K562 (cell line): Measurements from ENCODE around the gene PUM1. TPM values are rescaled to one million over a fixed set of nuclear protein-coding genes. Genes with fewer than 3 reads are reported as not detected.

Experiments
- ATAC-seq: fragments of 200-7000 bp; cut with Tn5 transposase; 3 replicates; pipeline ENCODE4 v1.9.1; 2020; ENCODE audit warnings: moderate library complexity
- BruUV-seq: library from RNA; stranded (reverse); fragments of 400-500 nt; replicated peaks from 2 replicates; lab custom pipeline; 2021; lab: Mats Ljungman, UMichigan
- CTCF ChIA-PET: fragments of 300-600 bp; formaldehyde crosslinking; extraction: SDS; loops from one replicate; lab custom pipeline; 2021; ENCODE audit warnings: low intra/inter-chr PET ratio; lab: Yijun Ruan, JAX
- POLR2A ChIA-PET: fragments of 300-600, 350-650 bp; sonication (Branson Sonifier 250); formaldehyde crosslinking; extraction: SDS; loops from one replicate; lab custom pipeline; 2021; ENCODE audit warnings: antibody characterized with exemption, inconsistent platforms; lab: Yijun Ruan, JAX
- DNase-seq, 4 experiments: peaks; one replicate each; pipeline versions ENCODE4 v3.0.0 to v3.0.0-alpha.2; 2011 to 2018; ENCODE audit warnings: low spot score in 3 of 4, mixed read lengths in 3 of 4; ENCODE audit errors: extremely low read depth in 1 of 4
- FAIRE-seq: peaks from 2 replicates; lab custom pipeline; 2011; peaks lifted over from hg19 to GRCh38; lab: Jason Lieb, UNC
- H2AFZ ChIP-seq: 2 replicates; pipeline ENCODE4 v1.6.0; 2011; ENCODE audit warnings: low read depth, low read length, control low read depth, inconsistent platforms
- H3K27ac ChIP-seq: fragments of 200-600 bp; 3 replicates; pipeline ENCODE4 v1.8.0; 2011; ENCODE audit warnings: low read depth, mild to moderate bottlenecking, control low read depth, inconsistent platforms, low read length, moderate library complexity, mixed read lengths; ENCODE audit errors: extremely low read depth
- H3K27me3 ChIP-seq, 2 experiments: fragments of 300-600 bp in 1 of 2; 2 replicates in 1 of 2; 3 replicates in 1 of 2; pipeline versions ENCODE4 v1.6.0 to v1.8.0; 2011; ENCODE audit warnings: inconsistent platforms in 2 of 2, low read length in 2 of 2, mild to moderate bottlenecking in 1 of 2, mixed read lengths in 1 of 2, moderate library complexity in 1 of 2; ENCODE audit not compliant: control insufficient read depth in 2 of 2, insufficient read depth in 2 of 2
- H3K36me3 ChIP-seq: fragments of 300-600 bp; 3 replicates; pipeline ENCODE4 v1.8.0; 2011; ENCODE audit warnings: mild to moderate bottlenecking, low read length, inconsistent platforms; ENCODE audit not compliant: control insufficient read depth, insufficient read depth
- H3K4me1 ChIP-seq, 2 experiments: fragments of 200-600 bp in 1 of 2; replicated peaks in 1 of 2; 2 replicates in 1 of 2; 3 replicates in 1 of 2; pipeline versions ENCODE4 v1.5.1 to v1.8.0; 2011; ENCODE audit warnings: inconsistent platforms in 2 of 2, low read length in 2 of 2, mild to moderate bottlenecking in 1 of 2, mixed read lengths in 1 of 2, moderate library complexity in 1 of 2; ENCODE audit not compliant: control insufficient read depth in 2 of 2, insufficient read depth in 2 of 2
- H3K4me2 ChIP-seq: 2 replicates; pipeline ENCODE4 v1.6.1; 2011; ENCODE audit warnings: low read length, control low read depth, inconsistent platforms, mixed read lengths; ENCODE audit not compliant: insufficient read depth
- H3K4me3 ChIP-seq: fragments of 200-600 bp; sonication (generic), shearing (Covaris generic); 2 replicates; pipeline ENCODE4 v1.5.1; 2016; ENCODE audit warnings: control low read depth, inconsistent platforms
- H3K79me2 ChIP-seq: fragments of 200-600 bp; 3 replicates; pipeline ENCODE4 v1.8.0; 2011; ENCODE audit warnings: low read length, inconsistent platforms; ENCODE audit not compliant: control insufficient read depth, insufficient read depth
- H3K9ac ChIP-seq, 2 experiments: 2 replicates each; pipeline versions ENCODE4 v1.6.0 to v1.6.1; 2011; ENCODE audit warnings: low read depth in 2 of 2, low read length in 2 of 2, control low read depth in 1 of 2, inconsistent platforms in 1 of 2, mild to moderate bottlenecking in 1 of 2, mixed read lengths in 1 of 2; ENCODE audit not compliant: insufficient read depth in 1 of 2
- H3K9me1 ChIP-seq: one replicate; pipeline ENCODE4 v1.6.0; 2011; ENCODE audit warnings: inconsistent platforms, mild to moderate bottlenecking, low read length, moderate library complexity; ENCODE audit not compliant: control insufficient read depth, insufficient read depth
- H3K9me3 ChIP-seq: replicated peaks from 2 replicates; pipeline ENCODE4 v1.5.1; 2011; ENCODE audit warnings: low read depth, low read length, inconsistent platforms; ENCODE audit not compliant: control insufficient read depth, insufficient read depth
- H4K20me1 ChIP-seq: replicated peaks from 2 replicates; pipeline ENCODE4 v1.6.1; 2011; ENCODE audit warnings: low read length, inconsistent platforms, mixed read lengths; ENCODE audit not compliant: control insufficient read depth, insufficient read depth
- CEBPB ChIP-seq: fragments of 450-650 bp; IDR thresholded peaks from 2 replicates; pipeline ENCODE4 v1.6.1; 2016; ENCODE audit warnings: missing genetic modification characterization, missing compliant biosample characterization
- HDAC8 ChIP-seq: fragments of 450-650 bp; IDR thresholded peaks from 2 replicates; pipeline ENCODE4 v1.6.1; 2016; ENCODE audit warnings: mild to moderate bottlenecking, missing genetic modification characterization, moderate library complexity, missing compliant biosample characterization
- KAT7 ChIP-seq: sonication (generic); formaldehyde crosslinking; IDR thresholded peaks from 2 replicates; pipeline ENCODE4 v1.8.0; 2022; ENCODE audit warnings: missing genetic modification reagents, mild to moderate bottlenecking, borderline replicate concordance
- KLF1 ChIP-seq: fragments of 450-650 bp; IDR thresholded peaks from 2 replicates; pipeline ENCODE4 v1.6.1; 2016; ENCODE audit warnings: missing genetic modification characterization, missing compliant biosample characterization
- LCOR ChIP-seq: sonication (generic); formaldehyde crosslinking; IDR thresholded peaks from 2 replicates; pipeline ENCODE4 v1.8.0; 2022; ENCODE audit warnings: mild to moderate bottlenecking, missing genetic modification reagents
- PHF8 ChIP-seq: fragments of 200-600 bp; sonication (generic); IDR thresholded peaks from 2 replicates; pipeline ENCODE4 v1.6.1; 2012; ENCODE audit warnings: mixed run types, mild to moderate bottlenecking, inconsistent platforms, low read length, moderate library complexity, borderline replicate concordance
- POLR2B ChIP-seq: fragments of 450-650 bp; IDR thresholded peaks from 2 replicates; pipeline ENCODE4 v1.6.1; 2018; ENCODE audit warnings: low read depth; ENCODE audit not compliant: partially characterized antibody
- POLR2G ChIP-seq: fragments of 200-400 bp; formaldehyde crosslinking; IDR thresholded peaks from 2 replicates; pipeline ENCODE4 v1.6.1; 2017; ENCODE audit warnings: low read depth, mild to moderate bottlenecking, antibody characterized with exemption, low read length, moderate library complexity
- YBX1 ChIP-seq: fragments of 450-650 bp; IDR thresholded peaks from 2 replicates; pipeline ENCODE4 v1.7.1; 2016; ENCODE audit warnings: mild to moderate bottlenecking
- ZNF778 ChIP-seq: fragments of 450-650 bp; formaldehyde crosslinking; IDR thresholded peaks from 2 replicates; pipeline ENCODE4 v1.4.0; 2020; ENCODE audit warnings: mild to moderate bottlenecking, moderate library complexity
- whole genome bisulfite sequencing: fragments of 100-300 bp; shearing (Covaris generic); methylation state at CpG from one replicate; pipeline ENCODE4 v1.1.6; 2016; ENCODE audit warnings: low coverage, mixed read lengths; ENCODE audit not compliant: insufficient coverage; ENCODE audit errors: missing lambda C conversion rate; 5-methylcytosine and 5-hydroxymethylcytosine counted together
- in situ Hi-C: fragments of 300-500 bp; cut with MboI; formaldehyde crosslinking; loops from 4 replicates; pipeline ENCODE4 v1.15.0; 2018; ENCODE audit warnings: inconsistent platforms, mixed read lengths
- intact Hi-C: fragments of 100-400 bp; cut with micrococcal nuclease; formaldehyde crosslinking; loops from 2 replicates; pipeline ENCODE4 v1.14.2; 2022
- polyA plus RNA-seq, 8 experiments: library from polyadenylated mRNA; depleted of rRNA in 4 of 8; stranded (reverse) in 5 of 8; unstranded in 3 of 8; fragments of >200 nt; fragmentation: Nextera tagmentation in 2 of 8; fragmentation: Illumina TruSeq in 1 of 8; extraction: Ambion mirVana in 2 of 8; extraction: Trizol in 1 of 8; gene quantifications; 2 replicates each; pipeline versions ENCODE4 v1.2.1 to v1.2.3, GENCODE V29; 2011 to 2014; ENCODE audit warnings: inconsistent platforms in 1 of 8, missing spikeins in 1 of 8
- total RNA-seq, 7 experiments: library from RNA; depleted of rRNA in 6 of 7; stranded (reverse); fragments of >200 nt in 6 of 7; fragmentation: Illumina TruSeq in 2 of 7; extraction: Trizol in 2 of 7; gene quantifications; 2 replicates each; pipeline versions ENCODE4 v1.2.1 to v1.2.3, GENCODE V29; 2011 to 2021; ENCODE audit warnings: low replicate concordance in 1 of 7

The PUM1 gene
- total and polyA plus RNA-seq, 9 of the 15 experiments (the other 6 are each of a cell fraction or from before 2014, with no cell fraction given), result 37.7 to 104 (median 55.7) TPM

DNA sequence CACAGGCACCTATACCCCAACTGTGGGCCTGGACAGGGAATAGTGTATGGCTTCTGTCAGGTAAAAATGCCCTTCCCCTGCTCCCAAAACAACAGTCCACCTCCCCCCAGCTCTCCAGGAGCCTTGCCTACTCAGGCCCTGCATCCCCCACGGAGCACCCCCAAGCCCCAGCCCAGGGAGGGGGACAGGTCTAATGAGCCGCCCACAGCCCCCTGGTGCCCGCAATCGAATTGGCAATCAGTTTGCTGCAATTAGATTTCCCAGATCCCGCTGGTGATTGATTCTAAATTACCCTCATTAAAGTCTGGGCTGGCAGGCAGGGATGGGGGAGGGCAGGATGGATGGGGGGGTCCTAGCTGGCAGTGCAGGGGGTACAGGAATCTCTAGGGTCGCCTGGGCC, 165.0 kb downstream of the PUM1 start:
- CTCF ChIA-PET, result no interaction called here
- no peak for FAIRE-seq
- H3K27me3 ChIP-seq, result no peaks in the 10 kb centered on the region

DNA sequence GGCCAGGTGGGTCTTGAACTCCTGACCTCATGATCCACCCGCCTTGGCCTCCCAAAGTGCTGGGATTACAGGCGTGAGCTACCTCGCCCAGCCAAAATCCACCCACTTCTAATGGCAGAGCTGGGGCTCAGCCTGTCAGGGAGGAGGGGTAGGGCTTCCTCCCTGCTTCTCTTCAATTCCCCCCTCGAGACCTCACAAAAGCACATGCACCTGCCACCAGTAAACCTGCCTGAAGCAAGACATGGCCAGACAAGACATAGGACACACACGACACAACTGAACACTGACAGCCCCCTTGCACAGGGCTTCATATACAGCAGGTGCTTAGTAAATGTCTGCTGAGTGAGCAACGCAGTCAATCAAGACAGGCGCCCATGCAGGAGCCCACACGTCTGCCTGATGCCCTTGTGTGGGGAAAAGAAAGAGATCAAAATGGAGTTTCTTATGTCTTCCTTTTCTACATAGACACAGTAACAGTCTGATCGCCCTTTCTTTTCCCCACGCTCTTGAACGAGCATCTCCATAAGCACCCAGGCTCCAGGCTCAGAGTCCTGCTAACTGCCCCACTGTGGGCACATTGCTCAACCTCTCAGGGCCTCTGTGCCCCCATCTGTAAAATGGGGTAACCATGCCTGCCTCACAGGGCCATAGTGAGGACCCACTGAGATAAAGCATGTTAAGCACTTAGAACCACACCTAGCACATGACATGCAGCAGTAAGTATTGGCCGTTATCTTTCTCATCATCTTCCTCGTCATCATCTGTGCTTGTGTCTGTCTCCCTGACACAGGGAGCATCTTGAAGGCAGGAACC, 165.7 kb downstream of the PUM1 start:
- BruUV-seq, result no TSS peak
- H3K79me2 ChIP-seq, result peaks cover 8% of the 10 kb centered on the region; the same call in 1 of the 3 replicates
- peak overlapping the region in 1 of 2 experiments; percentile 20; a peak in 1 of 4 replicates for H3K9ac ChIP-seq
- CTCF ChIA-PET, result no interaction called here
- POLR2A ChIA-PET, result interaction anchor here (0.7 to 1.2 kb wide), 4 partner anchors 11 to 121 kb away, joined by 3 to 4 read pairs (median 3); no protein-coding TSS in a partner anchor
- WGBS, result 47% methylated on average over 13 of the region's 13 CpGs
- DNase-seq, result no peak
- in situ Hi-C loops, result no loop called here
- H4K20me1 ChIP-seq, result peaks cover 13% of the 10 kb centered on the region
- H2AFZ ChIP-seq, result no peak overlapping the region
- peaks cover 8% of the 10 kb centered on the region for H3K9me1 ChIP-seq
- H3K9me3 ChIP-seq, result no peaks in the 10 kb centered on the region
- 0 out of 3 replicates have a peak overlapping the region, but pooled peaks have one; percentile 2 for H3K27ac ChIP-seq
- H3K4me3 ChIP-seq, result no peak overlapping the region
- FAIRE-seq, result peak; percentile 56
- no peak for ATAC-seq
- intact Hi-C loops, result no loop called here
- H3K27me3 ChIP-seq, result no peaks in the 10 kb centered on the region
- H3K36me3 ChIP-seq, result peaks cover under 1% of the 10 kb centered on the region; the same call in 1 of the 3 replicates
- H3K4me1 ChIP-seq, result peaks cover 63% of the 10 kb centered on the region in 2 experiments
- no peak overlapping the region for H3K4me2 ChIP-seq
- no peak for TF ChIP-seq ZNF778 (CRISPR knock-in tag)
- TF ChIP-seq PHF8, result no peak
- no peak for TF ChIP-seq KAT7
- no peak for TF ChIP-seq POLR2B
- TF ChIP-seq CEBPB (tag), result peak; percentile 40; the same call in 1 of the 2 replicates
- no peak for TF ChIP-seq LCOR
- peak; percentile 81 for TF ChIP-seq HDAC8 (tag)
- TF ChIP-seq YBX1, result no peak

More for the DNA sequence above, 165.0 kb downstream of the PUM1 start:
- H3K9ac ChIP-seq, result no peak overlapping the region
- TF ChIP-seq POLR2G (peak; percentile 31; the same call in 1 of the 2 replicates), KLF1 (tag) (no peak)
- in situ Hi-C loops (no loop called here), intact Hi-C loops (no loop called here)
- BruUV-seq, result no TSS peak
- H3K27ac ChIP-seq, result no peak overlapping the region
- DNase-seq, result no peak
- H4K20me1 ChIP-seq, result peaks cover 15% of the 10 kb centered on the region
- H3K79me2 ChIP-seq, result peaks cover 10% of the 10 kb centered on the region
- no peaks in the 10 kb centered on the region for H3K9me3 ChIP-seq
- ATAC-seq, result no peak
- no peak overlapping the region for H3K4me2 ChIP-seq
- POLR2A ChIA-PET, result no interaction called here
- H2AFZ ChIP-seq, result no peak overlapping the region
- 75% methylated on average over 6 of the region's 6 CpGs for WGBS
- H3K4me1 ChIP-seq, result peaks cover 57 to 59% of the 10 kb centered on the region in 2 experiments
- no peaks in the 10 kb centered on the region for H3K36me3 ChIP-seq
- peaks cover 8% of the 10 kb centered on the region for H3K9me1 ChIP-seq
- H3K4me3 ChIP-seq, result no peak overlapping the region
